H1 (cell line): ENCODE measurements around the gene SLC4A8. TPM values are rescaled to one million over a fixed set of nuclear protein-coding genes. Genes with fewer than 3 reads are reported as not detected.

Source experiments
- CTCF ChIA-PET: fragments of 300-600 bp; sonication (Branson Sonifier 250); formaldehyde crosslinking; loops from one replicate; lab custom pipeline; 2021; ENCODE audit not compliant: partially characterized antibody; lab: Charles Lee
- POLR2A ChIA-PET: fragments of 300-600 bp; sonication (Branson Sonifier 250); formaldehyde crosslinking; loops from one replicate; lab custom pipeline; 2021; ENCODE audit warnings: inconsistent platforms; ENCODE audit not compliant: partially characterized antibody; lab: Charles Lee
- DNase-seq, 2 experiments: peaks; one replicate each; pipeline versions ENCODE4 v3.0.0 to v3.0.0-alpha.2; 2010 to 2022; ENCODE audit warnings: low spot score in 2 of 2, low read depth in 1 of 2, mixed read lengths in 1 of 2
- FAIRE-seq: peaks from 2 replicates; lab custom pipeline; 2011; peaks lifted over from hg19 to GRCh38; lab: Jason Lieb, UNC
- H2AFZ ChIP-seq: 2 replicates; pipeline ENCODE4 v1.8.1; 2012; ENCODE audit warnings: low read length, inconsistent platforms
- H2AK5ac ChIP-seq: 2 replicates; pipeline ENCODE4 v1.6.1; 2013; ENCODE audit warnings: low read depth, low read length
- H2BK120ac ChIP-seq: replicated peaks from 2 replicates; pipeline ENCODE3; 2013; ENCODE audit warnings: low read depth, low read length, inconsistent platforms
- H2BK12ac ChIP-seq: 2 replicates; pipeline ENCODE4 v1.6.1; 2013; ENCODE audit warnings: low read depth, low read length
- H2BK15ac ChIP-seq: 2 replicates; pipeline ENCODE4 v1.6.1; 2013; ENCODE audit warnings: low read length
- H2BK20ac ChIP-seq: 2 replicates; pipeline ENCODE4 v1.6.1; 2013; ENCODE audit warnings: low read length
- H2BK5ac ChIP-seq: 2 replicates; pipeline ENCODE4 v1.6.1; 2013; ENCODE audit warnings: low read depth, low read length
- H3K14ac ChIP-seq: 2 replicates; pipeline ENCODE4 v1.6.1; 2013; ENCODE audit warnings: inconsistent platforms; ENCODE audit not compliant: insufficient read length
- H3K18ac ChIP-seq: 2 replicates; pipeline ENCODE4 v1.6.1; 2013; ENCODE audit warnings: low read length; ENCODE audit errors: extremely low read depth
- H3K23ac ChIP-seq: 2 replicates; pipeline ENCODE4 v1.6.1; 2013; ENCODE audit warnings: inconsistent platforms; ENCODE audit not compliant: insufficient read length
- H3K23me2 ChIP-seq: 2 replicates; pipeline ENCODE4 v1.6.1; 2013; ENCODE audit warnings: low read depth, low read length
- H3K27ac ChIP-seq: 2 replicates; pipeline ENCODE4 v1.6.1; 2011; ENCODE audit warnings: low read depth, low read length, inconsistent platforms
- H3K27me3 ChIP-seq, 4 experiments: replicated peaks in 1 of 4; 1 replicate in 1 of 4; 2 replicates in 3 of 4; pipeline versions ENCODE4 v1.6.1 to v1.8.1; 2011 to 2013; ENCODE audit warnings: low read length in 3 of 4, mild to moderate bottlenecking in 3 of 4, inconsistent platforms in 2 of 4, mixed read lengths in 2 of 4, moderate library complexity in 1 of 4; ENCODE audit not compliant: control insufficient read depth in 3 of 4, insufficient read depth in 3 of 4; ENCODE audit errors: extremely low read depth in 1 of 4
- H3K36me3 ChIP-seq, 4 experiments: 2 replicates each; pipeline versions ENCODE4 v1.6.1 to v1.8.1; 2011 to 2013; ENCODE audit warnings: mild to moderate bottlenecking in 4 of 4, low read length in 3 of 4, moderate library complexity in 2 of 4, control low read depth in 1 of 4, inconsistent platforms in 1 of 4; ENCODE audit not compliant: insufficient read depth in 4 of 4, control insufficient read depth in 2 of 4
- H3K4ac ChIP-seq: replicated peaks from 2 replicates; pipeline ENCODE3; 2013; ENCODE audit warnings: low read length, low read depth, mixed read lengths, inconsistent platforms; ENCODE audit not compliant: insufficient read length
- H3K4me1 ChIP-seq, 4 experiments: replicated peaks in 1 of 4; 1 replicate in 1 of 4; 2 replicates in 3 of 4; pipeline versions ENCODE4 v1.6.1 to v1.8.1; 2011 to 2013; ENCODE audit warnings: low read length in 3 of 4, inconsistent platforms in 2 of 4, mixed read lengths in 1 of 4; ENCODE audit not compliant: insufficient read depth in 4 of 4, control insufficient read depth in 3 of 4
- H3K4me2 ChIP-seq, 2 experiments: 2 replicates each; pipeline versions ENCODE4 v1.6.1 to v1.8.1; 2011 to 2013; ENCODE audit warnings: low read depth in 2 of 2, low read length in 2 of 2, control low read depth in 1 of 2, inconsistent platforms in 1 of 2, mild to moderate bottlenecking in 1 of 2; ENCODE audit not compliant: insufficient read depth in 1 of 2
- H3K4me3 ChIP-seq, 4 experiments: fragments of 200-600, 300-600 bp in 1 of 4; sonication (generic), shearing (Covaris generic), sonication (Bioruptor Twin) in 1 of 4; 2 replicates each; pipeline versions ENCODE4 v1.5.1 to v1.8.1; 2011 to 2016; ENCODE audit warnings: low read length in 4 of 4, low read depth in 3 of 4, control low read depth in 2 of 4, inconsistent platforms in 2 of 4, mild to moderate bottlenecking in 2 of 4, mixed read lengths in 1 of 4, moderate library complexity in 1 of 4; ENCODE audit not compliant: insufficient read depth in 2 of 4; ENCODE audit errors: extremely low read depth in 1 of 4
- H3K56ac ChIP-seq: replicated peaks from 2 replicates; pipeline ENCODE3; 2013; ENCODE audit warnings: low read depth, mild to moderate bottlenecking, mixed read lengths, low read length, inconsistent platforms; ENCODE audit not compliant: insufficient read length
- H3K79me1 ChIP-seq: 2 replicates; pipeline ENCODE4 v1.6.1; 2013; ENCODE audit warnings: low read depth, low read length, control low read depth
- H3K79me2 ChIP-seq, 2 experiments: 2 replicates each; pipeline versions ENCODE4 v1.6.1 to v1.8.1; 2012 to 2013; ENCODE audit warnings: low read length in 2 of 2, mild to moderate bottlenecking in 2 of 2, inconsistent platforms in 1 of 2; ENCODE audit not compliant: insufficient read depth in 2 of 2, control insufficient read depth in 1 of 2
- H3K9ac ChIP-seq, 4 experiments: replicated peaks in 1 of 4; 1 replicate in 1 of 4; 2 replicates in 3 of 4; pipeline versions ENCODE4 v1.6.1 to v1.8.1; 2011 to 2013; ENCODE audit warnings: low read depth in 3 of 4, low read length in 3 of 4, control low read depth in 2 of 4, mild to moderate bottlenecking in 2 of 4, moderate library complexity in 2 of 4, inconsistent platforms in 1 of 4; ENCODE audit errors: extremely low read depth in 1 of 4
- H3K9me3 ChIP-seq, 2 experiments: 2 replicates each; pipeline versions ENCODE4 v1.6.1 to v1.8.1; 2012 to 2013; ENCODE audit warnings: mild to moderate bottlenecking in 2 of 2, moderate library complexity in 2 of 2, control low read depth in 1 of 2, inconsistent platforms in 1 of 2, low read depth in 1 of 2, low read length in 1 of 2, mixed read lengths in 1 of 2; ENCODE audit not compliant: insufficient read depth in 2 of 2
- H4K20me1 ChIP-seq, 2 experiments: replicated peaks in 1 of 2; 2 replicates each; pipeline versions ENCODE3 to v1.8.1; 2011 to 2013; ENCODE audit warnings: inconsistent platforms in 2 of 2, low read length in 2 of 2, mild to moderate bottlenecking in 1 of 2; ENCODE audit not compliant: insufficient read depth in 2 of 2, control insufficient read depth in 1 of 2
- H4K5ac ChIP-seq: 2 replicates; pipeline ENCODE4 v1.6.1; 2013; ENCODE audit warnings: low read length, low read depth, mixed read lengths, inconsistent platforms; ENCODE audit not compliant: insufficient read length
- H4K8ac ChIP-seq: 2 replicates; pipeline ENCODE4 v1.8.0; 2013; ENCODE audit warnings: mild to moderate bottlenecking, moderate library complexity, low read length, inconsistent platforms; ENCODE audit not compliant: insufficient read depth; ENCODE audit errors: extremely low read depth
- H4K91ac ChIP-seq: replicated peaks from 2 replicates; pipeline ENCODE3; 2013; ENCODE audit warnings: low read length, mixed read lengths, inconsistent platforms; ENCODE audit not compliant: insufficient read length
- CBX8 ChIP-seq: fragments of 300-800, 300-1000 bp; sonication (generic); IDR thresholded peaks from 2 replicates; pipeline ENCODE4 v1.7.1; 2016; ENCODE audit warnings: low read depth, low read length, borderline replicate concordance
- EGR1 ChIP-seq: IDR thresholded peaks from 2 replicates; pipeline ENCODE4 v1.6.1; 2011; ENCODE audit warnings: low read depth, low read length, borderline replicate concordance
- GABPA ChIP-seq: IDR thresholded peaks from 2 replicates; pipeline ENCODE4 v1.6.1; 2011; ENCODE audit warnings: mild to moderate bottlenecking, low read length, moderate library complexity, borderline replicate concordance; ENCODE audit not compliant: insufficient read depth
- GTF2F1 ChIP-seq: IDR thresholded peaks from 2 replicates; pipeline ENCODE4 v1.6.1; 2012; ENCODE audit warnings: low read depth, low read length, improper control_type of control experiment, borderline replicate concordance
- POLR2A ChIP-seq, 2 experiments: IDR thresholded peaks; 1 replicate in 1 of 2; 2 replicates in 1 of 2; pipeline ENCODE4 v1.6.1; 2011; ENCODE audit warnings: low read depth in 2 of 2, low read length in 2 of 2, mild to moderate bottlenecking in 2 of 2; ENCODE audit errors: control extremely low read depth in 1 of 2
- POLR2AphosphoS5 ChIP-seq: IDR thresholded peaks from 2 replicates; pipeline ENCODE4 v1.6.1; 2011; ENCODE audit warnings: low read depth, low read length
- RAD21 ChIP-seq, 2 experiments: IDR thresholded peaks in 1 of 2; conservative IDR thresholded peaks in 1 of 2; 2 replicates each; pipeline ENCODE4 v1.6.1; 2011; ENCODE audit warnings: low read depth in 2 of 2, low read length in 2 of 2, improper control_type of control experiment in 1 of 2, inconsistent platforms in 1 of 2, mild to moderate bottlenecking in 1 of 2, moderate library complexity in 1 of 2
- SIRT6 ChIP-seq: IDR thresholded peaks from one replicate; pipeline ENCODE4 v1.7.1; 2012; ENCODE audit warnings: low read length, inconsistent platforms
- SP1 ChIP-seq: IDR thresholded peaks from 2 replicates; pipeline ENCODE4 v1.6.1; 2011; ENCODE audit warnings: low read depth, low read length
- TAF7 ChIP-seq: optimal IDR thresholded peaks from 2 replicates; pipeline ENCODE3; 2011; ENCODE audit warnings: low read depth, mild to moderate bottlenecking, inconsistent platforms, low read length, moderate library complexity, borderline replicate concordance
- WGBS, 2 experiments: shearing (Covaris generic) in 1 of 2; methylation state at CpG; one replicate each; pipeline versions ENCODE4 v1.1.6 to v1.1.7; 2013 to 2015; ENCODE audit warnings: low lambda C conversion rate in 2 of 2, mixed read lengths in 2 of 2, inconsistent platforms in 1 of 2, low coverage in 1 of 2, missing lambda C conversion rate in 1 of 2; ENCODE audit not compliant: insufficient replicate concordance in 2 of 2, insufficient coverage in 1 of 2, insufficient read length in 1 of 2; ENCODE audit errors: extremely low coverage in 1 of 2, missing lambda C conversion rate in 1 of 2; 5-methylcytosine and 5-hydroxymethylcytosine counted together
- polyA plus RNA-seq, 7 experiments: library from polyadenylated mRNA; depleted of rRNA in 3 of 7; stranded (reverse) in 5 of 7; unstranded in 2 of 7; fragments of >200 nt in 5 of 7; fragments of 200-250 nt in 2 of 7; gene quantifications; 1 replicate in 5 of 7; 2 replicates in 1 of 7; 4 replicates in 1 of 7; pipeline versions ENCODE4 v1.2.1 to v1.2.3, GENCODE V29; 2011 to 2013; ENCODE audit warnings: missing spikeins in 2 of 7, mixed read lengths in 2 of 7
- total RNA-seq: library from RNA; stranded (reverse); fragmentation: NEBNext Ultra II Directional; extraction: Animal tissue kit (Norgen Biotek cat#: 25700); gene quantifications from 2 replicates; pipeline ENCODE4 v1.2.1, GENCODE V29; 2021
- TF ChIP-seq, protein P1 (sequence below): IDR thresholded peaks from 2 replicates; pipeline ENCODE4 v1.6.1; 2011; ENCODE audit warnings: low read depth, mild to moderate bottlenecking, low read length; ENCODE audit not compliant: insufficient read depth
- TF ChIP-seq, protein P2 (sequence below): IDR thresholded peaks from 2 replicates; pipeline ENCODE4 v1.6.1; 2011; ENCODE audit warnings: low read length, improper control_type of control experiment

The SLC4A8 gene
- total and polyA plus RNA-seq, 2 of the 8 experiments (the other 6 are each of a cell fraction or from before 2014, with no cell fraction given): 11.2 to 13.4 TPM

DNA sequence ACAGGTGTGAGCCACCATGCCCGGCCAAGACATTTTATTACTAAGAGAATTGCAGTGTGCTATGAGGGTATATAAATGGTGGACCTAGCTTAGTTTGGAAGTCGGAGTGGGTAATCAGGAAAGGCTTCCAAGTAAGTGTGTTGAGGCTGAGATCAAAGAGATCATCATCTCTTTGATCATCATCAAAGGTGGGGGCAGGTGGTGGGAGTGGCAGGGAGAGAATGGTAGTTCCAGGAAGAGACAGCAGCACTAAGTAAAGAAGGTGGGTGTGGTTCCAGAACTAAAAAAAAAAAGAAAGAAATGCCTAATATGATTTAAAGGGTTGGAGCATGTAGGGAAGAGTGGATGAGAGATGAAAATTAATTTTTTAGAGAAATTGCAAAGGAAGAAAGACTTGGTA lies 14.7 kb downstream of the SLC4A8 start:
- Histone ChIP-seq H3K18ac (no peak overlapping the region), H3K9me3 (no peaks in the 10 kb centered on the region), H3K56ac (no peak overlapping the region), H2BK120ac (no peak overlapping the region), H3K14ac (no peak overlapping the region), H2BK20ac (no peak overlapping the region), H3K4ac (no peak overlapping the region), H4K20me1 (no peaks in the 10 kb centered on the region), H3K23ac (no peak overlapping the region), H3K79me1 (no peaks in the 10 kb centered on the region), H2BK15ac (no peak overlapping the region), H4K91ac (no peak overlapping the region), H4K5ac (no peak overlapping the region), H3K4me3 (no peak overlapping the region), H3K4me2 (no peak overlapping the region), H3K4me1 (no peaks in the 10 kb centered on the region; a peak in 1 of 7 replicates), H4K8ac (no peak overlapping the region), H3K27ac (no peak overlapping the region), H3K79me2 (no peaks in the 10 kb centered on the region), H2AK5ac (no peak overlapping the region), H2BK12ac (no peak overlapping the region), H3K23me2 (no peaks in the 10 kb centered on the region), H3K27me3 (no peaks in the 10 kb centered on the region), H2BK5ac (no peak overlapping the region), H3K9ac (no peak overlapping the region), H2AFZ (no peak overlapping the region), H3K36me3 (no peaks in the 10 kb centered on the region)
- FAIRE-seq: no peak
- 85% methylated on average over 2 of the region's 2 CpGs; no CpG with 5 or more reads in 1 of the 2 experiments for WGBS, 2 experiments
- POLR2A ChIA-PET: interaction anchor here (1.2 kb wide), 1 partner anchor 10 kb away, joined by 3 read pairs; no protein-coding TSS in a partner anchor
- CTCF ChIA-PET: interaction anchor here (0.6 to 1.9 kb wide), 5 partner anchors 9 to 305 kb away, joined by 3 to 8 read pairs (median 3); no protein-coding TSS in a partner anchor
- TF ChIP-seq SIRT6 (no peak), EGR1 (no peak), RAD21 (IDR thresholded peaks at IDR 0.05 in 1 of 2, conservative IDR thresholded peaks at IDR 0.05 in 1 of 2; ENCODE audit: low read depth in 2 of 2, low read length in 2 of 2) (no peak), GTF2F1 (no peak), TAF7 (no peak), CBX8 (no peak), POLR2AphosphoS5 (no peak), POLR2A (IDR thresholded peaks at IDR 0.05; ENCODE audit: control extremely low read depth in 1 of 2, low read depth in 2 of 2, low read length in 2 of 2) (no peak), SP1 (no peak), GABPA (no peak)
- TF ChIP-seq, protein P1, sequence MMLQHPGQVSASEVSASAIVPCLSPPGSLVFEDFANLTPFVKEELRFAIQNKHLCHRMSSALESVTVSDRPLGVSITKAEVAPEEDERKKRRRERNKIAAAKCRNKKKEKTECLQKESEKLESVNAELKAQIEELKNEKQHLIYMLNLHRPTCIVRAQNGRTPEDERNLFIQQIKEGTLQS: no peak
- TF ChIP-seq, protein P2, sequence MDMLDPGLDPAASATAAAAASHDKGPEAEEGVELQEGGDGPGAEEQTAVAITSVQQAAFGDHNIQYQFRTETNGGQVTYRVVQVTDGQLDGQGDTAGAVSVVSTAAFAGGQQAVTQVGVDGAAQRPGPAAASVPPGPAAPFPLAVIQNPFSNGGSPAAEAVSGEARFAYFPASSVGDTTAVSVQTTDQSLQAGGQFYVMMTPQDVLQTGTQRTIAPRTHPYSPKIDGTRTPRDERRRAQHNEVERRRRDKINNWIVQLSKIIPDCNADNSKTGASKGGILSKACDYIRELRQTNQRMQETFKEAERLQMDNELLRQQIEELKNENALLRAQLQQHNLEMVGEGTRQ: no peak
- no peak for DNase-seq
